ENCODE results near the gene HIKESHI.

The HIKESHI gene

GRCh38 chr11:86380295-86381059 is 78.4 kb downstream of the HIKESHI start:
- DNase-seq, result no peak

GRCh38 chr11:86383041-86383955 is 81.3 kb downstream of the HIKESHI start:
- DNase-seq, result no peak

DNA sequence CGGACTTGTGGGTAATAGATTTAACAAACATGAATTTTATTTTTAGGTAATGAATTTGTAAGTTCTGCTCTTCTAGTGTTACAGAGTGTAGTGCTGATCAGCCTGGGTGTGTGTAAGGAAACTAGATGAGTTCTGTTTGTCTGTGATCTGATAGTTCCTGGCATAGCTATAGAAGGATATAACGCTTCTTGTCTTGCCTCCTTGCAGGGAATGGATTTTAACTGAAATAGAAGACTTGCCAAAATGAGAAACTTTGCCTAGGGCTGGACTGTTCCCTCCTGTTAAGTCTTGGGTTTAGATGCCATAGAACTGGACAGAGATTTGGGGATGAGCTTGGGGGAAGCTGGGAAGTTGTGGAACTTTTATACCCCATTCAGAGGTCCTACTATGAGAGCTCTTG is 84.2 kb downstream of the HIKESHI start:
- no peak for DNase-seq

- no peak for DNase-seq
Measured at GRCh38 chr11:86386746-86387145, 84.7 kb downstream of the HIKESHI start.

GRCh38 chr11:86388198-86388597 is 86.2 kb downstream of the HIKESHI start:
- no peak for DNase-seq

- no peak for DNase-seq
Measured at GRCh38 chr11:86390487-86390886, 88.4 kb downstream of the HIKESHI start.

DNA sequence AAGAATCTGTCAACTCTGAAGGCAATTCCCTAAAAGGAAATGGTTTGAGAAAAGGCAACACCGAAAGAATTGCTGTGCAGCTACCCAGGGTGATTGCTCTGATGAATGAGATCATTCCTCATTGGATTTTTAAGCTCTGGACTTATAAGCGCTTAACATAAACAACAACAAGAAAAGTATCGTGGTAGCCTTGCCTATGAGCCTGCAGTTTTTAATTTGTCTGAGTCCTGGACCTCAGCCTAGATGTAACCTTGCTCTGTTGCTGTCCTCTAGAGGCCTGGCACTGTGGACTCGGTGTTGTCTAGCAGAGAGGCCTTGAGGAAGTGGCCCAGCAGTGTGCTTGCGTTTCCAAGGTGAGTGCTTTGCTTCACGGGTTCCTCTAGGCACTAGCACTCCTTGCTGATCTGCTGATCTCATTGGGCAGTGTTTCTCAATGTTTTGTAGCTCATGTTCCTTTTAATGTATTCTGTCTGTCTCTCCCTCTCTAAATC is 93.1 kb downstream of the HIKESHI start:
- no peak for DNase-seq
